Midbrain (tissue), 1 donor: Measurements from ENCODE around the gene SLMAP.

Experiments
- DNase-seq: peaks from one replicate; lab custom pipeline; 2025; lab: John Stamatoyannopoulos, UW

The SLMAP gene

GRCh38 chr3:57890874-57891273, 134.8 kb downstream of the SLMAP start:
- DNase-seq, result no peak

- DNase-seq, result no peak
Observed at GRCh38 chr3:57892423-57892822, 136.3 kb downstream of the SLMAP start.

DNA sequence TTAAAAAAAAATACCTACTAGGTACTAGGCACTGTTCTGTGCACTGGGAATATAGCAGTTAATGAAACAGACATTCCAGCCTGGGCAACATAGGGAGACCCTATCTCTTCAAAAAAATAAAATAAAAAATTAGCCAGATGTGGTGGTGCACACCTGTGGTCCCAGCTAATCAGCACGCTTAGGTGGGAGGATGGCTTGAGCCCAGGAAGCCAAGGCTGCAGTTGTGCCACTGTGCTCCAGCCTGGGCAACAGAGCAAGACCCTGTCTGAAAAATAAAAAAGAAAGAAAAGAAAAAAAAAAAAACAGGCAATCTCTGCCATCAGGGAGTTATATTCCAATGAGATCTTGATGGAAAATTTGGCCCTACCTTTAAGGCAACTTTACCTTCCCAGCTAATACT, 137.0 kb downstream of the SLMAP start:
- DNase-seq, result no peak

- DNase-seq, result no peak
Observed at GRCh38 chr3:57893668-57894067, 137.6 kb downstream of the SLMAP start.

- DNase-seq, result peak; percentile 29
Observed at GRCh38 chr3:57896031-57896430, 139.9 kb downstream of the SLMAP start.

DNA sequence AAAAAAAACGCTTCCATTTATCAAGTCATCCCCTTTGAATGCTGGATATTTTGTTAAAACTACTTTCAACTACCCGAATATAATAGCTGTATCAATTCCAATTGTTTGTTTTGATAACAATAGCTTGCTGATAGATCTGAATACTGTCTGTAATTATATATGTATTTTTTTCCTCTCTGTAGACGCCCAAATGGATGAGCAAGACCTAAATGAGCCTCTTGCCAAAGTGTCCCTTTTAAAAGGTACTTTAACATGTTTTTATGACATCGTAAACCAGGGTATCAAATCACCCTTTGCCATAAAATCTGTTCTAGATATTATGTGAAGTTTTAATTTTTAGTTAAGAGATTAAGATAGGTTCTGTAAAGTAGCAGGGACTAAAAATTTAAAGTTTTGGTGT, 140.6 kb downstream of the SLMAP start:
- DNase-seq, result no peak

DNA sequence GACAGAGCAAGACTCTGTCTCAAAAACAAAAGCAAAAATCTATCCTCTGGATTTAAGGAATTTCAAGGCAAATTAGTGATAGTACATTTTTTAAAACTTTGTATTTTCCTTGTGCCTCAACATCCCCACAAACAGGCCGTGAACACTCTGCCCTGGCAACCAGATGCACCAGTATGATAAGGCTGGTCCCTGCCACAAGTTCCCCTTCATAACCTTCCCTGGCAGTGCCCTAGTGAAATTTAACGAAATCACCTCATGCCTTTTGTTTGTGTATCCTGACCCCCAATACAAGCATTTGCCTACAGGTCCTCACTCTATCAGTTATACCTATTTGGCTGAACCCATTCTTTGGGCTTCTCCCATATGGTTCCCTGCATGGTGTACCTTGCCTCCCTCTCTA, 144.7 kb downstream of the SLMAP start:
- DNase-seq, result no peak

- no peak for DNase-seq
Observed at GRCh38 chr3:57903124-57903890, 147.2 kb downstream of the SLMAP start.

DNA sequence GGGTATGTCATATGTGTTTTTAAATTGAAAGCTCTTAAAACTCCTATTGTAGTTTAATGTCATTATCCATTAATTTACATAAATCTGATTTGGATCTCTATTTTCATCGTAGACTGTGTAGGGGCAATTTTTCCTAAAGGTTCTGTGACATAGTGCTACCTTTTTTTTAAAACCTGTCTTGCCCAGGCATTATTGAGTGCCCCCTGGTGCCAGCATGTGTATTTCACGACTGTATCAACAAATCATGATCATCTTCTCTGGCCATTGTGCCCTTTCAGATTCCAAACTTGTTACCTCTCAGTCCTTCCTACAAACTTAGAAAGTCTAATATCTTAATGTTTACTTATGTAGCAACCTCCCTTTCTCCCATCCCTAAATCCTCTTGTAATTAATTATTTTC, 154.9 kb downstream of the SLMAP start:
- no peak for DNase-seq

- no peak for DNase-seq
Observed at GRCh38 chr3:57911593-57911992, 155.5 kb downstream of the SLMAP start.

- no peak for DNase-seq
Observed at GRCh38 chr3:57917601-57918000, 161.5 kb downstream of the SLMAP start.

- DNase-seq, result no peak
Observed at GRCh38 chr3:57918123-57918837, 162.2 kb downstream of the SLMAP start.

GRCh38 chr3:57919987-57920386, 163.9 kb downstream of the SLMAP start:
- no peak for DNase-seq

DNA sequence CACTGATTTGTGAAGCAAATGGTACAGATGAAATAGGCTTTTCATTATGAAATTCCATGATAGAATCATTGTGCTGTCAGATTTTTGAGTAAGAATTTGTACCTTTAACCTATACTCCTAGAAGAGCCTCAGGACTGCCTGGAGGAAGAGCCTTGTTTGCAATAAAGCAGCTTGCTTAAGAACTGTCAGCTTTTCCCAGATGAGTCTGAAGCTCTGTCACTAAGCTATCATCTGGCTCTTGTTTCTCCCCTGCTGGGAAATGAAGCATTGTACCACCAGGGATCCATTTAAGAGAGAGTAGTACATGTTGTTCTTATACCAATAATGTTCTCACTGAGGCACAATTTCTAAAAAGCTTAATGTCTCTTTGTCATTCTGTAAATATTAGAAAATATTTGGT, 167.0 kb downstream of the SLMAP start:
- no peak for DNase-seq

- DNase-seq, result no peak
Observed at GRCh38 chr3:57923752-57924151, 167.6 kb downstream of the SLMAP start.

- no peak for DNase-seq
Observed at GRCh38 chr3:57927166-57927565, 171.1 kb downstream of the SLMAP start.

DNA sequence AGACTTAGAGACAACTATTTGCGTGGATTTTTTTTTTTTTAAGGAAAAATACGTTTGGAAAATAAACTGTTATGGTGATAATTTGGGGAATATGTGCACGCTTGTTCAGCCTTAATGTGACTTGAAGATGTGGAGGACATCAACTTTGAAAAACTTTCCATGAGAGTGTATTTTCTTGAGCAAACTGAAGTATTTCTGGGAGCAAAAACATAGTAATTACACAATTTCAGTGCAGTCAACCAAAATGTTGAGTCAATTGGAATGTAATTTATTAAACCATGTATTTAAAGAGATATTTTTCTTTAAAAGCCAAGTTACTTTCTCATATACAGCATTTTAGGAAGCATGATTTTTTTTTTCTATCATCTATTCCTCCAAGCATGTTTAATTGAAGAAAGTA, 171.8 kb downstream of the SLMAP start:
- DNase-seq, result no peak

DNA sequence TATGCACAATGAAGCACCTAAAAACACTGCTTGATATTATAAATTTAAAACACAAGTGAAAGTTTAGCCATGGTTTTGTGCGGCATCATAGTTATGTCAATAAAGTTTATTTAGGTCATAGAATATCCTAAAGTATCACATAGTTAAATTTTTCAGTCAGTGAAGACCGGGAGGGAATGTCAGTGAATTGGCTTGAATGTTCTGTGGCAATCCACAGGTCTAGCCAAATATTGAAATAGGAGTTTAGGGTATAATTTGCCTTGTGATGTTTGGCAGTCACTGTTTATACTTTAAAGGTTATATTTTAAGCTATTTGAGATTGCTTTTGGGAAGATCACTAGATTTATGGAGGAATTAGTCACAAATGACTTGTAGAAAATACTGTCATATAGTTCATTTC, 172.4 kb downstream of the SLMAP start:
- DNase-seq, result no peak

DNA sequence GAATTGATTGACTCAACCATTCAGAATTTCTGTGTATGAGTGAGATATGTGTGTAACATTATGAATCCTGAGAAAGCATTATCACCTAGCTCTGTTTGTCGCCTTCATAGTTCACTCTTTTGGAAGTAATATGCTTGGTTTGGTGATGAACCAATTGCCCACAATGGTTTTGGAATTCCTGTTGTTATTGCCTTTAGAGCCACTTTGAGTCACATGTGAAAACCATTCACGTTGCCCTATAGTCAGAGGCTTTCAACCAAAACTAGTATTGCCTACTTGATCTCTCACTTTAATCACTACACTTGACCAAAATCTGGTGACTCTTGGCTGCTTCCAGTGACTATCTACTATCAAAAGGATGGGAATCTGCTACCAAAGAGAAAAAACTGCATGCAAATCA, 173.9 kb downstream of the SLMAP start:
- no peak for DNase-seq

GRCh38 chr3:57933602-57934001, 177.5 kb downstream of the SLMAP start:
- DNase-seq, result no peak

GRCh38 chr3:57934373-57934772, 178.3 kb downstream of the SLMAP start:
- no peak for DNase-seq

DNA sequence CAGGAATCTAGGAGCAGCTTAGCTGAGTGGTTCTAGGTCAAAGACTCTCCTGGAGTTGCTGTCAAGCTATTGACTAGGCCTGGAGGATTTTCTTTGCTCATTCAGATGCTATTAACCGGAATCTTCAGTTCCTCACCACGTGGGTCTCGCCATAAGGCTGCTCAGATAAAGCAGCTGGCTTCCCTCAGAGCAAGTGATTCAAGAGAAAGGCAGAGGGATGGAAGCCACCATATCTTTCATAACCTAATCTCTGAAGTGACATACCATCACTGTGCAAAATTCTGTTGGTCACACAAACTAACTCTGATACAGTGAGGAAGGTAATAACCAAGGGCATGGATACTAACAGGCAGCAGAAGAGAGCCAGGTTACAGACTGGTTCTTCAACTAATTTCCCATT, 179.4 kb downstream of the SLMAP start:
- no peak for DNase-seq

GRCh38 chr3:57937092-57937491, 181.0 kb downstream of the SLMAP start:
- DNase-seq, result no peak

- no peak for DNase-seq
Observed at GRCh38 chr3:57939775-57940174, 183.7 kb downstream of the SLMAP start.
